Muscle of arm (tissue), 12 donors: ENCODE results near the gene SYTL3. TPM values are rescaled to one million over a fixed set of nuclear protein-coding genes. Genes with fewer than 3 reads are reported as not detected.
A peak's percentile ranks its signal among the peaks of the same experiment; 100 is the strongest.

Source experiments
- DNase-seq: peaks from one replicate; pipeline ENCODE4 v3.0.0-alpha.2; 2013
- polyA plus RNA-seq, 12 donors: library from polyadenylated mRNA; unstranded; fragments of 120-200 nt; gene quantifications; one replicate each; pipeline ENCODE4 v1.2.1, GENCODE V29; 2013; ENCODE audit not compliant: insufficient read length in 12 of 12

Gene SYTL3
- polyA plus RNA-seq, 12 donors, result 3.1 to 14.7 (median 8.8) TPM; not detected in 1

- no peak for DNase-seq
These were observed 68.7 kb downstream of the SYTL3 start for GRCh38 chr6:158718461-158719046.

- no peak for DNase-seq
These were observed 72.4 kb downstream of the SYTL3 start for GRCh38 chr6:158722176-158722729.

- DNase-seq, result no peak
These were observed 75.8 kb downstream of the SYTL3 start for GRCh38 chr6:158725704-158726103.

- DNase-seq, result no peak
These were observed 80.2 kb downstream of the SYTL3 start for GRCh38 chr6:158729906-158730540.

- no peak for DNase-seq
These were observed 80.7 kb downstream of the SYTL3 start for GRCh38 chr6:158730541-158730907.

- DNase-seq, result no peak
These were observed 85.2 kb downstream of the SYTL3 start for GRCh38 chr6:158735009-158735408.

- no peak for DNase-seq
These were observed 87.3 kb downstream of the SYTL3 start for GRCh38 chr6:158737082-158737709.

GRCh38 chr6:158737710-158738615 lies 88.1 kb downstream of the SYTL3 start:
- no peak for DNase-seq

GRCh38 chr6:158739673-158740072 lies 89.8 kb downstream of the SYTL3 start:
- no peak for DNase-seq

- no peak for DNase-seq
These were observed 93.3 kb downstream of the SYTL3 start for GRCh38 chr6:158743033-158743651.

GRCh38 chr6:158744986-158745430 lies 95.2 kb downstream of the SYTL3 start:
- DNase-seq, result no peak

GRCh38 chr6:158751224-158751623 lies 101.4 kb downstream of the SYTL3 start:
- DNase-seq, result no peak

- DNase-seq, result no peak
These were observed 102.1 kb downstream of the SYTL3 start for GRCh38 chr6:158751921-158752320.

- no peak for DNase-seq
These were observed 102.8 kb downstream of the SYTL3 start for GRCh38 chr6:158752613-158753012.

GRCh38 chr6:158753811-158754210 lies 104.0 kb downstream of the SYTL3 start:
- DNase-seq, result no peak

GRCh38 chr6:158754738-158755137 lies 104.9 kb downstream of the SYTL3 start:
- no peak for DNase-seq

GRCh38 chr6:158755636-158756035 lies 105.8 kb downstream of the SYTL3 start:
- no peak for DNase-seq

- no peak for DNase-seq
These were observed 106.3 kb downstream of the SYTL3 start for GRCh38 chr6:158756126-158756525.

GRCh38 chr6:158756977-158757752 lies 107.3 kb downstream of the SYTL3 start:
- no peak for DNase-seq

- DNase-seq, result no peak
These were observed 107.9 kb downstream of the SYTL3 start for GRCh38 chr6:158757753-158758090.

GRCh38 chr6:158758451-158758860 lies 108.6 kb downstream of the SYTL3 start:
- peak; percentile 80 for DNase-seq
